ENCODE results near the gene MUC20. TPM values are rescaled to one million over a fixed set of nuclear protein-coding genes. Genes with fewer than 3 reads are reported as not detected.

MUC20 gene
- total RNA-seq, 1 donor from 2014 or later = 0.21 TPM

GRCh38 chr3:195750797-195751520, 30.2 kb downstream of the MUC20 start:
- Mint-ChIP-seq H3K9me3 (ENCODE audit: unreplicated experiment) (no peaks in the 10 kb centered on the region), H3K36me3 (ENCODE audit: low read depth, unreplicated experiment) (no peaks in the 10 kb centered on the region), H3K4me3 (ENCODE audit: unreplicated experiment) (no peak overlapping the region), H3K4me1 (ENCODE audit: unreplicated experiment) (peaks cover 4% of the 10 kb centered on the region), H3K27me3 (ENCODE audit: unreplicated experiment) (peaks cover 5% of the 10 kb centered on the region), H3K27ac (ENCODE audit: unreplicated experiment) (no peak overlapping the region)
- no peak for DNase-seq (ENCODE audit: low spot score)
- TF ChIP-seq, protein P1, sequence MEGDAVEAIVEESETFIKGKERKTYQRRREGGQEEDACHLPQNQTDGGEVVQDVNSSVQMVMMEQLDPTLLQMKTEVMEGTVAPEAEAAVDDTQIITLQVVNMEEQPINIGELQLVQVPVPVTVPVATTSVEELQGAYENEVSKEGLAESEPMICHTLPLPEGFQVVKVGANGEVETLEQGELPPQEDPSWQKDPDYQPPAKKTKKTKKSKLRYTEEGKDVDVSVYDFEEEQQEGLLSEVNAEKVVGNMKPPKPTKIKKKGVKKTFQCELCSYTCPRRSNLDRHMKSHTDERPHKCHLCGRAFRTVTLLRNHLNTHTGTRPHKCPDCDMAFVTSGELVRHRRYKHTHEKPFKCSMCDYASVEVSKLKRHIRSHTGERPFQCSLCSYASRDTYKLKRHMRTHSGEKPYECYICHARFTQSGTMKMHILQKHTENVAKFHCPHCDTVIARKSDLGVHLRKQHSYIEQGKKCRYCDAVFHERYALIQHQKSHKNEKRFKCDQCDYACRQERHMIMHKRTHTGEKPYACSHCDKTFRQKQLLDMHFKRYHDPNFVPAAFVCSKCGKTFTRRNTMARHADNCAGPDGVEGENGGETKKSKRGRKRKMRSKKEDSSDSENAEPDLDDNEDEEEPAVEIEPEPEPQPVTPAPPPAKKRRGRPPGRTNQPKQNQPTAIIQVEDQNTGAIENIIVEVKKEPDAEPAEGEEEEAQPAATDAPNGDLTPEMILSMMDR (IDR thresholded peaks at IDR 0.05; ENCODE audit: unreplicated experiment) = no peak

DNA sequence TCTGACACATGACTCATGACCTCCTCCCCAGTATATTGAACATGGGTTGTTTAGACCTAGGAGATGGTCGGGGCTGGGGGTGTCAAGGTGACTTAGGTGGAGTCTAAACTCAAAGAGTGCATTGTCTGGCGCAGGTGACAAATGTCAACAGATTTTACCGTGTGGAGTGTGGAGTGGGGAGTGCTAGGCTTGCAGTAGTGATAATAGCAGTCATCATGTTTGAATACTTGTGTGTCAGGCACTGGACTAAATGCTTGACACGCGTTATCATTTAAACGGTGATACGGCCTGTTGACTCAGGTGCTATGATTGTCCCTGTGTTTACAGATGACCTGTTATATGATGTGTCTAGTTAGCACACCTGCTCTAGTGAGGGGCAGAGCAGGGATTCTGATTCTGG, 30.8 kb downstream of the MUC20 start:
- DNase-seq (ENCODE audit: low spot score) = no peak
- H3K27me3 Mint-ChIP-seq (ENCODE audit: unreplicated experiment) = peaks cover 5% of the 10 kb centered on the region
- no peak overlapping the region for H3K4me3 Mint-ChIP-seq (ENCODE audit: unreplicated experiment)
- peaks cover 4% of the 10 kb centered on the region for H3K4me1 Mint-ChIP-seq (ENCODE audit: unreplicated experiment)
- no peaks in the 10 kb centered on the region for H3K9me3 Mint-ChIP-seq (ENCODE audit: unreplicated experiment)
- H3K27ac Mint-ChIP-seq (ENCODE audit: unreplicated experiment) = no peak overlapping the region
- H3K36me3 Mint-ChIP-seq (ENCODE audit: low read depth, unreplicated experiment) = no peaks in the 10 kb centered on the region
- TF ChIP-seq, protein P1 (IDR thresholded peaks at IDR 0.05; ENCODE audit: unreplicated experiment) = no peak

DNA sequence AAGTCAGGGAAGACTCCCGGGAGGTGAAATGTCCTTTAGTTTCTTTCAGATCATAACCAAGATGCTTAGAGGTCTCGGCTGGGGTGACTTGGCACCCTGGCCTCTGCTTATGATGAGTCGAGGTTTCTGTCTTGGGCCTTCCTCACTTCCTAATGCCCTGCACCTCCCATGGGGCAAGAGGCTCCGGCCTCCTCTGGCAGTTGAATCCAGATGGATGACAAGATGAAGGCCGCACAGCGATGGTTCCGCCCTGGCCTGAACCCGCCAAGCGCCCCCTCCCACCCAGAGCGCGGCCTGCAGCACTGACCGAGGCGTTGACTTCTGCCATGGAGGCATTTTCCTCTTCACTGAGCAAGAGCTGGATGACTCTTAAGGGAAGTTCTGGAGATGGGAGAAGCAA, 31.3 kb downstream of the MUC20 start:
- no peak overlapping the region for H3K4me3 Mint-ChIP-seq (ENCODE audit: unreplicated experiment)
- H3K36me3 Mint-ChIP-seq (ENCODE audit: low read depth, unreplicated experiment) = no peaks in the 10 kb centered on the region
- H3K9me3 Mint-ChIP-seq (ENCODE audit: unreplicated experiment) = no peaks in the 10 kb centered on the region
- H3K27me3 Mint-ChIP-seq (ENCODE audit: unreplicated experiment) = peaks cover 8% of the 10 kb centered on the region
- no peak for DNase-seq (ENCODE audit: low spot score)
- H3K27ac Mint-ChIP-seq (ENCODE audit: unreplicated experiment) = no peak overlapping the region
- TF ChIP-seq, protein P1 (IDR thresholded peaks at IDR 0.05; ENCODE audit: unreplicated experiment) = no peak
- peaks cover 4% of the 10 kb centered on the region for H3K4me1 Mint-ChIP-seq (ENCODE audit: unreplicated experiment)

GRCh38 chr3:195752546-195753331, 32.0 kb downstream of the MUC20 start:
- TF ChIP-seq, protein P1 (IDR thresholded peaks at IDR 0.05; ENCODE audit: unreplicated experiment) = no peak
- Mint-ChIP-seq H3K9me3 (ENCODE audit: unreplicated experiment) (no peaks in the 10 kb centered on the region), H3K27ac (ENCODE audit: unreplicated experiment) (no peak overlapping the region), H3K4me1 (ENCODE audit: unreplicated experiment) (peaks cover 4% of the 10 kb centered on the region), H3K36me3 (ENCODE audit: low read depth, unreplicated experiment) (no peaks in the 10 kb centered on the region), H3K4me3 (ENCODE audit: unreplicated experiment) (no peak overlapping the region), H3K27me3 (ENCODE audit: unreplicated experiment) (peaks cover 10% of the 10 kb centered on the region)
- no peak for DNase-seq (ENCODE audit: low spot score)

DNA sequence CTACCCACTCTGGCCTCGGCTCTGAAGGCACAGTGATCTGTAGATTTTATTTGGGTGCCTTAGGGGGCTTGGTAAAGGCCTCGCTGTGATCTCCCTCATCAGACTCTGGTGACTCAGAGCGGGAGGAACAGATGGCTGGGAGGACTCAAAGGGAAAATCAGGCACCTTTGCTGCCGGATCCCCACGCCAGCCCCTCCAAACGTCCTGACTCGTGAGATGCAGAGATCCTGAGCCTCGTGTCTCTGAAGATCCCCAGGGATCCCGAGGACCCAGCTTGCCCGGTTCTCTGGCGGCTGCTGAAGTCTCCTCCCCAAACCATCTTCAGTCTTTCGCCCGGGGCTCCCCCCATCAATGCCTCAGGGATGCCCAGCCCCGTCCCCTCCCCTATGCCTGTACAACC, 32.8 kb downstream of the MUC20 start:
- Mint-ChIP-seq H3K27ac (ENCODE audit: unreplicated experiment) (no peak overlapping the region), H3K4me1 (ENCODE audit: unreplicated experiment) (peaks cover 4% of the 10 kb centered on the region), H3K4me3 (ENCODE audit: unreplicated experiment) (no peak overlapping the region), H3K36me3 (ENCODE audit: low read depth, unreplicated experiment) (no peaks in the 10 kb centered on the region), H3K27me3 (ENCODE audit: unreplicated experiment) (peaks cover 10% of the 10 kb centered on the region), H3K9me3 (ENCODE audit: unreplicated experiment) (no peaks in the 10 kb centered on the region)
- no peak for DNase-seq (ENCODE audit: low spot score)
- TF ChIP-seq, protein P1 (IDR thresholded peaks at IDR 0.05; ENCODE audit: unreplicated experiment) = no peak

Data from endothelial cell (in vitro differentiated cells).